Fibroblast of peridontal ligament (primary cell): ENCODE results near the gene GPS1.

ENCODE experiments used
- DNase-seq: peaks from one replicate; pipeline ENCODE4 v3.0.0-alpha.2; 2010; ENCODE audit errors: extremely low read depth

The GPS1 gene

GRCh38 chr17:82059272-82060000 is 7.7 kb downstream of the GPS1 start:
- no peak for DNase-seq

GRCh38 chr17:82060001-82060380 is 8.3 kb downstream of the GPS1 start:
- no peak for DNase-seq

- no peak for DNase-seq
Observed at GRCh38 chr17:82060614-82061013, 8.9 kb downstream of the GPS1 start.

GRCh38 chr17:82061047-82061925 is 9.6 kb downstream of the GPS1 start:
- DNase-seq: no peak

GRCh38 chr17:82062076-82062983 is 10.6 kb downstream of the GPS1 start:
- no peak for DNase-seq

- DNase-seq: no peak
Observed at GRCh38 chr17:82062984-82063368, 11.3 kb downstream of the GPS1 start.

- no peak for DNase-seq
Observed at GRCh38 chr17:82063424-82064415, 12.0 kb downstream of the GPS1 start.

- DNase-seq: no peak
Observed at GRCh38 chr17:82064433-82065192, 12.9 kb downstream of the GPS1 start.

- no peak for DNase-seq
Observed at GRCh38 chr17:82065193-82065637, 13.5 kb downstream of the GPS1 start.

- DNase-seq: peak; percentile 40
Observed at GRCh38 chr17:82065638-82066303, 14.1 kb downstream of the GPS1 start, which contains the start of gene DUS1L. DUS1L (minus strand) TSS chr17:82065804; CDS start chr17:82065059, 745 bp downstream.

- DNase-seq: no peak
Observed at GRCh38 chr17:82070611-82071010, 18.9 kb downstream of the GPS1 start.

GRCh38 chr17:82072827-82073226 is 21.1 kb downstream of the GPS1 start:
- DNase-seq: no peak

- no peak for DNase-seq
Observed at GRCh38 chr17:82073446-82073845, 21.7 kb downstream of the GPS1 start.

GRCh38 chr17:82076018-82076784 is 24.5 kb downstream of the GPS1 start:
- no peak for DNase-seq

- DNase-seq: no peak
Observed at GRCh38 chr17:82076785-82077591, 25.3 kb downstream of the GPS1 start.

- DNase-seq: no peak
Observed at GRCh38 chr17:82077617-82078358, 26.1 kb downstream of the GPS1 start.

- no peak for DNase-seq
Observed at GRCh38 chr17:82078433-82078832, 26.7 kb downstream of the GPS1 start.
